GM18517 (cell line): Measurements from ENCODE around the gene PRDM9.
"Not testable (repeated sequence)": the region's sequence is repeated elsewhere in the genome, so short reads cannot be mapped to it uniquely, and the experiment has no call there.

Source experiments
- ATAC-seq: cut with Tn5 transposase; IDR thresholded peaks from one replicate; pipeline ENCODE4 v1.9.1; 2021; ENCODE audit warnings: mild to moderate bottlenecking, moderate library complexity; ENCODE audit not compliant: unreplicated experiment

The PRDM9 gene

DNA sequence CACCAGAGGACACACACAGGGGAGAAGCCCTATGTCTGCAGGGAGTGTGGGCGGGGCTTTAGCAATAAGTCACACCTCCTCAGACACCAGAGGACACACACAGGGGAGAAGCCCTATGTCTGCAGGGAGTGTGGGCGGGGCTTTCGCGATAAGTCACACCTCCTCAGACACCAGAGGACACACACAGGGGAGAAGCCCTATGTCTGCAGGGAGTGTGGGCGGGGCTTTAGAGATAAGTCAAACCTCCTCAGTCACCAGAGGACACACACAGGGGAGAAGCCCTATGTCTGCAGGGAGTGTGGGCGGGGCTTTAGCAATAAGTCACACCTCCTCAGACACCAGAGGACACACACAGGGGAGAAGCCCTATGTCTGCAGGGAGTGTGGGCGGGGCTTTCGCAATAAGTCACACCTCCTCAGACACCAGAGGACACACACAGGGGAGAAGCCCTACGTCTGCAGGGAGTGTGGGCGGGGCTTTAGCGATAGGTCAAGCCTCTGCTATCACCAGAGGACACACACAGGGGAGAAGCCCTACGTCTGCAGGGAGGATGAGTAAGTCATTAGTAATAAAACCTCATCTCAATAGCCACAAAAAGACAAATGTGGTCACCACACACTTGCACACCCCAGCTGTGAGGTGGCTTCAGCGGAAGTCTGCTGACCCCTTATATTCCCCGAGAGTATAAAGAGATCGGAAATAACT is 20.0 kb downstream of the PRDM9 start:
- ATAC-seq = not testable (repeated sequence)

DNA sequence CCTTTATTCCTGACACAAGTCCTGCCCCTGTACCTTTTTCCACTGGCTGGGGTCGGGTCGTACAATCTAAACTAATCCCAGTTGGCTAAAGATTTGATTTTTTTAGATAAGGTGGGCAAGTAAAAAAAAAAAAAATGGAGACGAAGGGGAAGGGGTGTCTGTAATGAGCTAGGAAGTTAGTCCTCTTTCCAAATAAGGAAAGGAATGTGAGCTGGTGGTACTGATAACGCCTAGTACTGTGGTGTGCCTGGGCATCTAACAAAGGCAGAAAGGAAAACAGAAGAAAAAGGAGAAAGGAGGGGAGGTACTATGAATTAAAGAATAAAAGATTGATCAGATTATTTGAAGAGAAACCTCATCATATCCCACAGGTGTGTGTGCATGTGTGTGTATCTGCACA is 21.3 kb downstream of the PRDM9 start:
- no peak for ATAC-seq

GRCh38 chr5:23530571-23530970 is 23.2 kb downstream of the PRDM9 start:
- no peak for ATAC-seq

- no peak for ATAC-seq
These were observed 63.6 kb downstream of the PRDM9 start for GRCh38 chr5:23571059-23571458.
